ENCODE data around the gene PCED1A.
"Not testable (repeated sequence)": the region's sequence is repeated elsewhere in the genome, so short reads cannot be mapped to it uniquely, and the experiment has no call there.

Gene PCED1A

DNA sequence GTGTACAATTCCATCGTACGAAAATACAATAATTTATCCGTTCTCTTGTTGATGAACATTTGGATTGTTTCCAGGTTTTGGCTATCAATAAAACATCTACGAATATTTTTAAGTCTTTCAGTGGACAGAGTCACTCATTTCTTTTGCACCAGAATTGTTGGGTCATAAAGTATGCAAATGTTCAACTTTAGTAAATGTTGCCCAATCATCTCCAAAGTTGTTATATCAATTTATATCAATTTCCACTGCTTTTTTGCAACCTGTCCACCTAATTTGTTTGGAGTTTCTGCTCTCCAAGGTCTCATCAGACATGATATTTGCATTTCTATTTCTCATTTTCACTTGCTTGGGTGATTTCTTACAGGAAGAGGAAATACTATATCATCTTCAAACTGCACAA is 13.8 kb downstream of the PCED1A start:
- no peak for DNase-seq (ENCODE audit: low read depth)

DNA sequence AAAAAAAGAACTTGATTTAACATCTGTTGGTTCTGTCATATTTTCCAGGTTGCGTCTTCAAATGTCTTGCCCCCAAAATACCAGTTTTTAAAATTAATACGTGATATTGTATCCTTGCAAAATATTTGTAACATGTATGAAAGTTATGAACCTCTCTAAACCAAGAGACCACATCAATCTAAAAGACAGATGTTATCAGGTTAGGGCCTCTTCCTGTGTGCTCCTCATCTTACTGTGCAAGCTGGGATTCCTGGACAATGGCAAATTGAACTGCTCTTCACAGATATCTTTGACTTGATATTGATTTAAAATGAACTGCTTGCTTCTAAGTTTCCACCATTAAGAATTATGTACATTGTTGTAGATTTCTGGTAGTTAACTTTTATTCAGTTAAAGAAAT is 14.7 kb downstream of the PCED1A start:
- DNase-seq (ENCODE audit: low read depth) = no peak

- DNase-seq (ENCODE audit: low read depth) = no peak
Measured at GRCh38 chr20:2822073-2822472, 18.4 kb downstream of the PCED1A start.

GRCh38 chr20:2820896-2821869 is 19.3 kb downstream of the PCED1A start:
- DNase-seq (ENCODE audit: low read depth) = no peak

- no peak for DNase-seq (ENCODE audit: low read depth)
Measured at GRCh38 chr20:2820084-2820895, 20.2 kb downstream of the PCED1A start.

DNA sequence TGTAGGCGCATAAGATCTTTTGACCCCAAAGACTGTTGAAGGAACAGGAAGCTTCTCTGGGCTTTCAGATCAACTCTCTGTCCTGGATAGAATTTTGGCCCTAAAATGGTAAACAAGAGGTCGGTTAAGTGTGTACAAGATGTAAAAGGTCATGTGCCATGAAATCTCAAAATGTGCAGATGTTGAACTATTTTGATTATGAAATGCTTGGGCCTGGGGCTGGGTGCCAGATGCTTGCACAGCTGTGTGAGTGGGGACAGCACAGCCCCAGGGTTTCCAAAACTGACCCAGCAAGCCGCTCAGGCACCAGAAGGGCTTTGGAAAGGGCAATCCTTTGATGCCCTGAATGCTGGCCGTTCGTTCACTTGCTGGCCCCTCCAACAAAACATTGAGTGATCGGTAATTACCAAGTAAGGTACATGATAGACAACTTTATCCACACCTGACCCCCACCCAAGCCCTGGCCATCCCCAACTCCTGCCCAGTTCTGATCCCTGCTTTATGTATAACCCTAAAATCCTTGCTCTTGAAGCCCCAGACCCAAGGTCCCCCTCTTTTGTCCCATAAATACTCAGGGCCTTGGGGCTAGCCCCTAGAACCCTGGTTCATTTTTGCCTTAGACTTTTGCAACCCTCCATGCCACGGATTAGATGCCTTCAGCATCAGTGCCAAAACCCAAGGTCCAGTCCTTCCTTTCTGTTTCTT is 22.4 kb downstream of the PCED1A start:
- no peak for DNase-seq (ENCODE audit: low read depth)

DNA sequence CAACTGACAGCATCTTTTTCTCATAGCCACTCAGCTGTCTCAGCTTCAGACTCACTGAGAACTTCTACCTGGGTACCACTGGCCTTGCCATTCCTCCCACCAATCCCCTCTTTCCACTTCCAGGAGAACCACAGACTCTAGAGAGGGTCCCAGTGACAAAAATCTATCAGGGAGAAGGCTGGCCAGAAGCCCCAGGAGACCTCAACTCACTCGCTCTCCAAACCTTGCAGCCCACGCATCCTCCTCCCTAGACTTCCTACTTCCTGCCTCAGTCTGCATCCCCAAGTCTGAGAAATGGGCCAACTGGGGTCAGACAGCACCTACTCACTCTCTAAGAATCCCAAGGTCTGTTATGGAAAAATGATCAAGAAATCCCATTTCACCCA is 23.1 kb downstream of the PCED1A start:
- no peak for DNase-seq (ENCODE audit: low read depth)

DNA sequence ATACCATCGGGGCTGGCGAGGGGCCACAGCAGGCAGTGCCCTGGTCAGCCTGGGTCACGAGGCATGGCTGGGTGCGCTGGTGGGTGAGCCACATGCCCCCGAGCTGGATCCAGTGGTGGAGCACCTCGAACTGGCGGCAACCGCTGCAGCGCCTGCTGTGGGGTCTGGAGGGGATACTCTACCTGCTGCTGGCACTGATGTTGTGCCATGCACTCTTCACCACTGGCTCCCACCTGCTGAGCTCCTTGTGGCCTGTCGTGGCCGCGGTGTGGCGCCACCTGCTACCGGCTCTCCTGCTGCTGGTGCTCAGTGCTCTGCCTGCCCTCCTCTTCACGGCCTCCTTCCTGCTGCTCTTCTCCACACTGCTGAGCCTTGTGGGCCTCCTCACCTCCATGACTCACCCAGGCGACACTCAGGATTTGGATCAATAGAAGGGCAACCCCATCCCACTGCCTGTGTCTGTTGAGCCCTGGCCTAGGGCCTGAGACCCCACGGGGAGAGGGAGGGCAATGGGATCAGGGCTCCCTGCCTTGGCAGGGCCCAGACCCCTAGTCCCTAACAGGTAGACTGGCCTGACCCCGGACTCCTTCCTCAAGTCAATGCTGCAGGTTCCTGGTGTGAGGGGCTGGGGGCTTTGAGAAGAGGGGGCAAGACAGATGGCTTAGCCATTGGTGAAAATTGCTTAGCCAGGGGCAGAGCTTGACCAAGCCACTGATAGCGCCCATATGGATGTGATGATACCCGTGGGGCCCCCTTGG is 23.7 kb downstream of the PCED1A start:
- no peak for DNase-seq (ENCODE audit: low read depth)

- DNase-seq (ENCODE audit: low read depth) = no peak
Measured at GRCh38 chr20:2816030-2816582, 24.3 kb downstream of the PCED1A start, which contains the start of gene TMEM239. Gene TMEM239, plus strand, starts transcription at chr20:2816364. Its CDS starts 191 bp downstream, at chr20:2816555.

DNA sequence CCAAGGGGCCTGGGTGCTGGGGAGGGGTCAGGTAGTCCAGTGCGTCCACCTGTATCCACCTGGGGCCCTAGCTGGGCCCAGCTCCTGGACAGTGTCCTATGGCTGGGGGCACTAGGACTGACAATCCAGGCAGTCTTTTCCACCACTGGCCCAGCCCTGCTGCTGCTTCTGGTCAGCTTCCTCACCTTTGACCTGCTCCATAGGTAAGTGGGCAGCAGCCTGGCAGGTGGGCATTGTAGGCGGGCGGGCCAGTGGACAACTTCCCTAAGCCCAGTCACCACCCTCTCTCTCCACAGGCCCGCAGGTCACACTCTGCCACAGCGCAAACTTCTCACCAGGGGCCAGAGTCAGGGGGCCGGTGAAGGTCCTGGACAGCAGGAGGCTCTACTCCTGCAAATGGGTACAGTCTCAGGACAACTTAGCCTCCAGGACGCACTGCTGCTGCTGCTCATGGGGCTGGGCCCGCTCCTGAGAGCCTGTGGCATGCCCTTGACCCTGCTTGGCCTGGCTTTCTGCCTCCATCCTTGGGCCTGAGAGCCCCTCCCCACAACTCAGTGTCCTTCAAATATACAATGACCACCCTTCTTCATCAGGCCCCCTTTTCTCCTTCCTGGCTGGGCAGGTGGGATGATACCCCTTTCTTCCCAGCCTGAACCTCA is 25.1 kb downstream of the PCED1A start:
- DNase-seq (ENCODE audit: low read depth) = no peak

GRCh38 chr20:2814587-2815051 is 25.8 kb downstream of the PCED1A start, which contains the start of gene C20orf141:
Gene C20orf141, plus strand, starts transcription at chr20:2814987. Its CDS starts 198 bp downstream, at chr20:2815185.
- peak; percentile 98 for DNase-seq (ENCODE audit: low read depth)

GRCh38 chr20:2814076-2814475 is 26.4 kb downstream of the PCED1A start:
- no peak for DNase-seq (ENCODE audit: low read depth)

DNA sequence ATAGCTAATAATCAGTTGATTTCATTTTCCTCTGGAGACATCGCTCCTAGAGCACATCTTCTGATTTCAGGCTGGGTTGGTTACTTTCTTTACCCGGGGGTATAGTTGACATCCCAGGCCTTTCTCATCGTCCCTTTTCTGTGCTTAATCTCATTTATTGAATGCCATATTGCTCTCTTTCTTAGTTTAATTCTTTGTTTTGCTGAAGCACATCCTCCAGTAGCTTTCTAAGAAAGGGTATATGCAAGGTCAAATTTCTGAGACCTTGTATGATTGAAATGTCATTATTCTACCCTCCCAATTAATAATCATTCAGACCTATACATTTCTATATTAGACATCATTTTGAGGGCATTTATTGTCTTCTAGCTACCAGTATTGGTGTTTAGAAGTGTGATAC is 28.3 kb downstream of the PCED1A start:
- DNase-seq (ENCODE audit: low read depth) = no peak

- no peak for DNase-seq (ENCODE audit: low read depth)
Measured at GRCh38 chr20:2809690-2810089, 30.8 kb downstream of the PCED1A start.

DNA sequence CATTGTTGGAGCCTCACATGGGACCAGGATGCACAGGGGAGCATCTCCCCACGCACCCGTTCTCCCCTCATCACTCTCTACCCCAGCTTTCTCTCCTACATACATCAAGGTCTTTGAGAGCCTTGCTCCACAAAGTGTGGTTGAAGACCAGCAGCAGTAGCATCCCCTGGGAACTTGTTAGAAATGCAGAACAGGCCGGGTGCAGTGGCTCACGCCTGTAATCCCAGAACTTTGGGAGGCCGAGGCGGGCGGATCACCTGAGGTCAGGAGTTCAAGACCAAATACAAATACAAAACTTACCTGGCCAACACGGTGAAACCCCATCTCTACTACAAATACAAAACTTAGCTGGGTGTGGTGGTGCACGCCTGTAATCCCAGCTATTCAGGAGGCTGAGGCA is 32.5 kb downstream of the PCED1A start:
- not testable (repeated sequence) for DNase-seq (ENCODE audit: low read depth)

DNA sequence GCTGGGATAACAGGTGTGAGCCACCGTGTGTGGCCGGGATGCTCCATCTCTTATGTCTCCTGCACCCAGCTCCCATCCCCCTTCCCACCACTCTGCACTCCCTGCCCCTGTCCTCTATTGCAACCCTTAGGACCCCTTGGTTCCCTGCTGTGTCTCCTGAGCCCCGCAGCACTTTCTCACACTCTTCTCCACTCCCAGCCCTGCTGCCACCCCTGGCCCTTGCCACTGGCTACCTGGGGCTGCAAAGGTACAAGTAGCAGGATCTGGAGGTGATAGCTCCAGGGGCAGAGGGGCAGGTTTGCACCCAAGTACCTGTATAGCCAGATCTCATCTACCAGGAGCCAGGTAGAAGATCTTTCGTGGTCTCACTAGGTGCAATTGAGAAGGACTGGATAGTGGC is 33.4 kb downstream of the PCED1A start:
- DNase-seq (ENCODE audit: low read depth) = no peak

DNA sequence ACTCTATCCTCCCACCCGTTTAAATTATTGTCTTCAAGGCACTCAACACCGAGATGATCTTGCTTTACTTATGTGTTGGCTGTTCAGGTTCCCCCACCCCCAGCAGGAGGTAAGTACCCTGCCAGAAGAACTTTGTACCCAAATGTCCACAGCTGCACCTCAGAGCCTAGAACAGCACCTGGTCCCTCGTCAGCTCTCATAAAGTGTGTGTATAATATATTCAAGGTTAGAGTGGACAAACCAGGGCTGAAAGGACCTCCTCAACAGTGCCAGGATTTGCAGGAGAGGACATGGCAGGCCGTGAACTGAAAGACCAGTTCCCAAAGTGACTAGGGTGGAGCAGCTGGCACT is 34.1 kb downstream of the PCED1A start:
- DNase-seq (ENCODE audit: low read depth) = no peak

DNA sequence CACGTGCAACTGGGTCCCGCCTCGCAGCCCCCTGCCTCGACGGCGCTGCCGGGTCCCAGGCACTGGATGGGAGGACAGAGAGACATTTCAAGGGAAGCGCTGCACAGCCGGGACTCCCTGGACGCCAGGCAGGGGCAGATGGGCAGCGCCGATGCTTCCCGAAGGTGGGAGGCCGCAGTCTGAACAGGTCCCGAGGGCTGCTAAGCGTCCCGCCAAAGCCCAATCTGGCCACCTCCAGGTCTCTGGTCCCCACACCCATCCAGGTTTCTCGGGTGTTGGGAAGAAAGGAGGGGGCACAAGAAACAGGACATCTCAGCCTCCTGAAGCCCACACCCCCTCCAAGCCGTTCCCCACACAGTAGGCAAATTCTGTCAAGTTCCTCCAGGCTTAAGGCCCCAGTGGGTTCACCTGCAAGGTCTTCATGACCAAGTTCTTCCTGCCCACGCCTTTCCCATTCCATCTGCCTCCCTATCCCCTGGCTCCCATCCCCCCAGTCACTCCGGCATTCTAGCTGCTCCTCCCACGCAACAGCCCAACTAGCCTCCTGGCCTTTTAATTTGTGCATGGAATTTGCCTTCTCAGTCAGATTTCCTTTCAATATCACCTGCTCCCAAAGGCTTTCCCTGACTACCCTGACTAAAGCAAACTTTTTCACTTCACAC is 34.6 kb downstream of the PCED1A start:
- no peak for DNase-seq (ENCODE audit: low read depth)

DNA sequence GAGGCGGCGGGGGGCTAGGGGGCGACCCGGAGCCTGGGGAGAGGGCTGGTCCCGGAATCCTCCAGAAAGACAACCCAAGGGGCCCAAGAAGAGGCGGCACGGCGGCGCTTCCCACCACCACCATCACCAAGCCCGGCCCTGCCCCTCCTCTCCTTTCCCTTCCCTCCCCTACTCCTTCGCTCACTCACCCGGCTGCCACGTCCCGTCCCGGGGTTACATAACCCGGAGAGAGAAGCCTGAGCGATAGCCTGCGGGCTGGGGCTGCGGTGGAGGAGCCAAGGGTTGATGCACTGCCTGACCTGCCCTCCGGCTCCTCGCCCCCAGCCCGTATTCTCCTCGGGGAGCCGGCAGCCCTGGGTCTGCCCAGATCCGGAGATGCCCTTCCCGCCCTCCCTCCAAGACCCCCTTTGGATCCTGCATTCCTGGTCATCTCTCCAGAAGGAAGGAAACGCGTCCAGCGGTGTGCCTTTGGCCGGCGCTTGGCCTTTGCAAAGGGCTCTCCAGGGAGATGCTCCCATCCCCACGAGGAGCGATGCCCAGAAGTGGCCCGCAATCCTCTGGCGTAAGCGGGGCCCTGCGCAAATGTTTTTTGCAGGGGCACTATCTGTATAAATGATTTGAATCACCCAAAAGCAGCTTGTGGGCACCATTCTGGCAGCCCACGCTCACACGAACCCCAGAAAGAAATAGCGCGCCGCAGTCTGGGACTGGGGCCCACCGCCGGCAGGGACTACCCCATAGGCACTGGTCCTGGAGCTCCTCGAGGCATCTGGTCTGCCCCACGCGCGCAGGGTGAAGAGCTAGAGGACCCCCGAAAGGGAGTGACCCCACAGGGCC is 35.4 kb downstream of the PCED1A start:
- no peak for DNase-seq (ENCODE audit: low read depth)
